ENCODE measurements around the gene PTH.
A peak's percentile ranks its signal among the peaks of the same experiment; 100 is the strongest.

Gene PTH

GRCh38 chr11:13495929-13496328, at the start of gene PTH:
PTH (minus strand) TSS chr11:13495997; CDS start chr11:13492855, 3,142 bp downstream.
- DNase-seq, result peak; percentile 11

DNA sequence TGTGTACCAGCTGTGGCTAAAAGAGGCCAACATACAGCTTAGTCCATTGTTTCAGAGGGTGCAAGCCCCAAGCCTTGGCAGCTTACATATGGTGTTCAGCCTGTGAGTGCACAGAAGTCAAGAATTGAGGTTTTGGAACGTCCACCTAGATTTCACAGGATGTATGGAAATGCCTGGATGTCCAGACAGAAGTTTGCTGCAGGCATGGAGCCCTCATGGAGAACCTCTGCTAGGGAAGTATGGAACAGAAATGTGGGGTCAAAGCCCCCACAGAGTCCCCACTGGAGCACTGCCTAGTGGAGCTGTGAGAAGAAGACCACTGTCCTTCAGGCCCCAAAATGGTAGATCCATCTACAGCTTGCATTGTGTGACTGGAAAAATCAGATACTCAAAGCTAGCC, 42.2 kb upstream of the PTH start:
- DNase-seq, result no peak

GRCh38 chr11:13535819-13536218, 40.0 kb upstream of the PTH start:
- no peak for DNase-seq

DNA sequence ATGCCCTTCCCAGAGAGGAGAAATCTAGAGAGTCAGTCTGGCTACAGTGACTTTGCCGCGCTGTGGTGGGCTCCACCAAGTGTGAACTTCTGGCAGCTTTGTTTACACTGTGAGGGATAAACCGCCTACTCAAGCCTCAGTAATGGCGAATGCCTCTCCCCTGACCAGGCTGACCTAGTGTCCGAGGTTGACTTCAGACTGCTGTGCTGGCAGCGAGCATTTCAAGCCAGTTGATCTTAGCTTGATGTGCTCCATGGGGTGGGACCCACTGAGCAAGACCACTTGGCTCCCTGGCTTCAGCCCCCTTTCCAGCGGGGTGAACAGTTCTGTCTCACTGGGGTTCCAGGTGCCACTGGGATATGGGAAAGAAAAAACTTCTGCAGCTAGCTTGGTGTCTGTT, 38.6 kb upstream of the PTH start:
- no peak for DNase-seq

GRCh38 chr11:13525257-13525656, 29.5 kb upstream of the PTH start:
- DNase-seq, result no peak

DNA sequence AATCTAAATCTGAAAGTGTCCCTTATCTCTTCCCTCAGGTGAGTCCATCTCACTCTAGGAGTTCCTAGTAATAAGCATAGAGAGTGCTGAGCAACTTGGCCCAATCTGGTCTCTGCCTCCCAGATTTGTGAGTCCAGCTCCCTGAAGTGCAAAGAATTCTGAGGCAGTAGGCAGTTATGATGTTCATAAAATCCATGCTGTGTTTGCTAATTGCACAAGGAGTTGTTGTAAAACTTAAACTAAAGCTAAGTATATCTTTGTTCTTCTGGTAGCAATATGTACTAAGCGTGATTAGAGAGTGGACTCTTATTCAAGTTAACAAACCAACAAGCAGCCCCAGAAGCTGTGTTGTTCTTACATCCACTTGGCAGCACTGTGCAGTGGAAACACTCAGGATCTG, 7.6 kb upstream of the PTH start:
- no peak for DNase-seq

GRCh38 chr11:13502492-13502891, 6.7 kb upstream of the PTH start:
- DNase-seq, result no peak

DNA sequence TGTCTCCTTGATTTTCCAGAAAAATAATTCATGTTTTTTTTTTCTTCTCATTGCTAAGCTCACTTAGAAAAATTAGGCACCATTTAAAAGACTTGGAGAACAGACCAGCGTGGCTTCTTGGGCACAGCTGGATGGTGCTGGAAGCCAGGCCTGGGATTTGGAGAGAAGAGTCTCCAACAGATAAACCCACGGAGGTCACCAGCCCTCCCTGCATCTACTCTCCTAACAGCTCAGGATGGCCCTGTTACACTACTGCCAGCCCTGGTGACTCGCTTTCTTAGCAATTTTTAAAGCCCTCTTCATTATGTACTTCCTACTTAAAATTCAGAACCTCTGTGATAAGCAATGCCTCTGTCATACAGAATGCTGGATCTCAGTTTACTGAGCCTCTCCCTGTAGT, 1.7 kb downstream of the PTH start:
- no peak for DNase-seq

DNA sequence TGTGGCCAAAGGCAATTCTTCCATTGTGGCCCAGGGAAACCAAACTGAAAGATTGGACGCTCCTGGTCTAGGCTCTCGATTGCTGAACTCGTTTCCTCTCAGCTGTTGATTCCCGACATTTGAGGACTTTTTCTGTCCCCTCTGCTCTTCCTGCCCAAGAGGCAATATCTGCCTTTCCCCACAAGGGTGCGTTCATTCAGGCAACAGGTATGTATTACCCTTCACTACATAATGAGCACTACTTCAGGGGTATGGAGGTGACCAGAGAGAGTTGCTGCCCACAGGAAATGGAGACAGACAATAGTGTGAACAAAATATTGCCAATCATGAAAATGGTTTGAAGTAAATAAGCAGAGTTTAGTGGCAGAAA, 8.2 kb downstream of the PTH start:
- peak; percentile 64 for DNase-seq

DNA sequence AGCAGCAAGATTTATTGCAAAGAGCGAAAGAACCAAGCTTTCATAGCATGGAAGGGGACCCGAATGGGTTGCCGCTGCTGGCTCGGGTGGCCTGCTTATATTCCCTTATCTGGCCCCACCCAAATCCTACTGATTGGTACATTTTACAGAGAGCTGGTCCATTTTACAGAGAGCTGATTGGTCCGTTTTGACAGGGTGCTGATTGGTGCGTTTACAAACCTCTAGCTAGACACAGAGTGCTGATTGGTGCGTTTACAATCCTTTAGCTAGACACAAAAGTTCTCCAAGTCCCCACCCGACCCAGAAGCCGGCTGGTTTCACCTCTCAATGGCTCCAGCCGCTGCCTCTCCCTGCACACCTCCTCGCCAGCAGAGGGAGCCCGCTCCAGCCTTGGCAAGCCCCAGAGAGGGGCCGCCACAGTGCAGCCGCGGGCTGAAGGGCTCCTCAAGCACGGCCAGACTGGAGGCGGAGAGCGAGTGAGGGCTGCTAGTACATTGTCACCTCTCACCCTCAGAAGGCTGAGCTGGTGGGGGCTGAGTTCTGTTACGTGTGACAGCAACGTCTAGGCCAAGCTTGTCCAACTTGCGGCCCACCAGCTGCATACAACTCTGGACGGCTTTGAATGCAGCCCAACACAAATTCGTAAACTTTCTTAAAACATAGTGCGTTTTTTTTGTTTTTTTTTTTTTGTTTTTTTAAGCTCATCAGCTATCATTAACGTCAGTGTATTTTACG, 8.7 kb downstream of the PTH start:
- DNase-seq, result peak; percentile 46

DNA sequence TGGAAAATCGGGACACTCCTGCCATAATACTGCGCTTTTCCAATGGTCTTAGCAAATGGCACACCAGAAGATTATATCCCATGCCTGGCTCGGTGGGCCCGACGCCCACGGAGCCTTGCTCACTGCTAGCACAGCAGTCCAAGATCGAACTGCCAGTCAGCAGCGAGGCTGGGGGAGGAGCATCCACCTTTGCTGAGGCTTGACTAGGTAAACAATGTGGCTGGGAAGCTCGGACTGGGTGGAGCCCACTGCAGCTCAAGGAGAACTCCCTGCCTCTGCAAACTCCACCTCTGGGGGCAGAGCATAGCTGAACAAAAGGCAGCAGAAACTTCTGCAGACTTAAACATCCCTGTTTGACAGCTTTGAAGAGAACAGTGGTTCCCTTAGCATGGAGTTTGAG, 15.6 kb downstream of the PTH start:
- peak; percentile 19 for DNase-seq

DNA sequence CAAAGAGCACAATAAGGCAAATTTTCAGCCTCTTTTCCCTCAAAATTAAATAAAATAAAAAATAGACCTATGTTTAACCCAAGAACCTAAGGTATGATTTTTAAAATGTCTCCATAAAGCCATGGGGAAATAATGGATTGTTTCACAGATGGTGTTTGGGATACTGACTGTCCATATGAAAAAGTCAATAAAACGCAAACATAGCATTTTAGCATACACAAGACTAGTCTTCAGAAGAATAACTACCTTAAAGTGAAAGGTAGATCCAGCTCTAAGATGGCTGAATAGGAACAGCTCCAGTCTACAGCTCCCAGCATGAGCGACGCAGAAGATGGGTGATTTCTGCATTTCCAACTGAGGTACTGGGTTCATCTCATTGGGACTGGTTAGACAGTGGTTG, 16.1 kb downstream of the PTH start:
- no peak for DNase-seq

- DNase-seq, result no peak
Measured at GRCh38 chr11:13475091-13475490, 20.7 kb downstream of the PTH start.

GRCh38 chr11:13473013-13473722, 22.6 kb downstream of the PTH start:
- no peak for DNase-seq

DNA sequence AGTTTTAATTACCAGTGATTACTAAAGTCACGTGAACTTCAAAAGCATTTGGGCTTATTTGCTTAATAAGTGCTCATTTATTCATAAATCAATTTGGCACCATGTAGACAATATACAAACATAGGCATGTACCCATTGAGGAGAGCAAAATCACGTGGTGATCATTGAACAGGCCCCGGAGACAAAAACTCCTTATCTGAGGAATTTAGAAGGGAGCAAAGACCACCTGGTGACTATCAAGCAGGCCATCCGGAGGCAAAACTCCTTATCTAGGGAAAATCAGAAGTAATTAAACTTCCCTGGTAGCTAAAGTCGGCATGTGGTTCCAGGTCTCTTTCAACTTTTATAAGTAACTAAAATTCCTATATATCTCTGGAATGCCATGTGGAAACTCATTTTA, 27.0 kb downstream of the PTH start:
- DNase-seq, result no peak

GRCh38 chr11:13465909-13466371, 29.9 kb downstream of the PTH start:
- DNase-seq, result peak; percentile 59

- no peak for DNase-seq
Measured at GRCh38 chr11:13463779-13464290, 32.0 kb downstream of the PTH start.

GRCh38 chr11:13462901-13463778, 32.7 kb downstream of the PTH start, which contains the start of gene BTBD10:
BTBD10 (minus strand) TSS chr11:13463222; CDS start chr11:13445124, 18,098 bp downstream.
- DNase-seq, result peak; percentile 82

GRCh38 chr11:13462311-13462900, 33.4 kb downstream of the PTH start:
- peak; percentile 55 for DNase-seq

GRCh38 chr11:13461291-13461690, 34.5 kb downstream of the PTH start:
- DNase-seq, result no peak

GRCh38 chr11:13450832-13451397, 44.9 kb downstream of the PTH start:
- no peak for DNase-seq

- DNase-seq, result no peak
Measured at GRCh38 chr11:13449522-13449921, 46.3 kb downstream of the PTH start.

Measured in NCI-H748 treated with DMSO at 0.1 percent for 48 hours (cell line).